Inflammatory macrophage treated with lipopolysaccharide for 4 hours (primary cell): ENCODE data around the gene NDUFAF2.
"Not testable (repeated sequence)": the region's sequence is repeated elsewhere in the genome, so short reads cannot be mapped to it uniquely, and the experiment has no call there.

Source experiments
- DNase-seq: peaks from one replicate; pipeline ENCODE4 v3.0.0-alpha.2; 2020

The NDUFAF2 gene, protein sequence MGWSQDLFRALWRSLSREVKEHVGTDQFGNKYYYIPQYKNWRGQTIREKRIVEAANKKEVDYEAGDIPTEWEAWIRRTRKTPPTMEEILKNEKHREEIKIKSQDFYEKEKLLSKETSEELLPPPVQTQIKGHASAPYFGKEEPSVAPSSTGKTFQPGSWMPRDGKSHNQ

DNA sequence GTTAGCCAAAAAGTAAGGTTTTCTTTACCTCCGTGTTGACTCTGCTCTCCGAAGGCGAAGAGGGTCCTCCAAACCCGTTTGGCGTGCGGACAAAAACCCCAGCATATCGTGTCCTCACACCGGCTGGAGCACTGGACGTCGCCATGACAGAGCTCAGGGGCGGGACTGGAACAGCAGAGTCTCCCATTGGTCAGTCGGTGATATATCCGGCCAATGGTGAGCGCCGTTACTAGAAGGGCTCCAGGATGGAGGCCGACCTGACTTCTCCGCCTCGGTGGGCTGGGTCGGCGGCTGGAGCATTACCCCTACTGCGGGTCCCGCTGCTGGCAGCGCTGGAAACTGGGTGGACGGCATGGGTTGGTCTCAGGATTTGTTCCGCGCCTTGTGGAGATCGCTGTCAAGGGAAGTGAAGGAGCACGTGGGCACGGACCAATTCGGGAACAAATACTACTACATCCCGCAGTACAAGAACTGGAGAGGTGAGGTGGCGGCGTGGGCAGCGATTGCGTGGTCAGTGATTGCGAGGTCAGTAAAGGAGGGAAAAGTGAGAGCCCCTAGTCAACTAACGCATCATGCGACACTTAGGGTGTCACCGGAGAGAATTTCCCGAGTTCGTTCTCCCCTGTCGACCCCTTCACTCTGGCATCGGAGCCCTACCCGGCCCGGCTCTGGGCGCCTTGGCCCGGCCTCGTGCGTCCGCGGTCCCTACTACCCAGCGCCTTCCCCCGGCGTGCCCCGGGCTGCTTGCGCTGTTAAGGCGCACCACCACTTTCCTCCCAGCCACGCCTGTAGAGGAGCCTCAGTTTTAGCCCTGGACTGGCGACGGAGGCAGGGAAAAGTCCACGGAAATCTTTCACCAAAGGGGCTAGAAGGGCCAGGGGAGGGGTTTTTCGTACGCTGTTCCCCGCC, at the start of gene NDUFAF2, which contains the start of gene ERCC8:
Gene NDUFAF2 (plus strand): TSS at position 302 of the 909 bp plus-strand sequence. CDS start 51 bp downstream, at position 353.
Gene ERCC8 (minus strand): TSS at position 167 of the 909 bp plus-strand sequence. CDS start 62 bp downstream, at position 105.
- DNase-seq, result peak; percentile 93

DNA sequence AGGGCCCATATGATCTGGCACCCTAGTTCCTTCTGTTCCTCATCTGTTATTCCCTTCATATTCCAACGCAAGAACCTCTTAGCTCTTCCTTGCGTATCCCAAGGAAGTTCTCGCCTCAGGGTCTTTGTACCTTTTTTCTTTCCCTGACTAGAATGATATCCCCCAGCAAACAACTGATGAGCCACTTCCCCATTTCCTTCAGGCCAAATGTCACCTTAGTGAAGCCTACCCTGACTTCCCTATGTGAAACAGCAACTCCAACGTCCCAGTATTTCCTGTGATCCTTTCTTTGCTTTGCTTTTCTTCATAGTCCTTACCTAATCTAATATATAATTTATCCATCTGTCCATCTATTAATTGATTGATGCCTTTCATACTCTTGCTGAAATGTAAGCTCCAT, 48.0 kb upstream of the NDUFAF2 start:
- DNase-seq, result no peak

DNA sequence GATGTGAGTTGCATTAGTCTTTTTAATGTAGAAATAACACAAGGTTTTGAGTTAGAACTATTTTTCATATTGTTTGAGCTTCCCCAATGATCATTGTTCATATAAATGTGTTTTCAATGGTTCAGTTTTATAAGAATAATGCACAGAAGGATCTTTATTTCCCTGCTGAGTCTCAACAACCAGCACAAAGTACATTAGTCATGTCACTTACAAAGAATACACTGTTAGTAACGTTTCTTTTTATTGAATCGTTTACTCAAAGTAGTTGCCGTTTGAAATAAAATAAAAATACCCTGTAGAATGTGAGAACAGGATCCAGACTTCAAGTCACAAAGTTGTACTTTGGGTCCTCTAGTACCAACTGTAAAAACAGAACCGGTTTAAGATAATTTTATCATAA, 41.6 kb upstream of the NDUFAF2 start:
- DNase-seq, result no peak

DNA sequence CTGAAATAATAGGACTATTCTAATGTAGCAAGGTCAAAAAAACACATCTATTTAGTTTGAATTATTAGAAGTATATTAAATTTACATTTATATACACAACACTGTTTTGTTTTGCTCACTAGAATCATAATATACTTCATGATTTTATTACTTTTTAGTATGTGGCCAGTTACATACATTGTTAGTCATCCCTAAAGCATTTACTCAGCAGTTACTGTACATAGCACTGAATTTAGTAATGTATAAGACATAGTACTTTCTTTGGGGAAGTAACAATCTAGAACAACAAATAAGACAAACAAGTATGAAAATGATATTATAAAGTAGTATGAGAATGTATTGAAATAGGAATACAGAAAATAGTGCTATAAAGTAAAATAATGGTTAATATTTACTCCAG, 28.4 kb upstream of the NDUFAF2 start:
- no peak for DNase-seq

DNA sequence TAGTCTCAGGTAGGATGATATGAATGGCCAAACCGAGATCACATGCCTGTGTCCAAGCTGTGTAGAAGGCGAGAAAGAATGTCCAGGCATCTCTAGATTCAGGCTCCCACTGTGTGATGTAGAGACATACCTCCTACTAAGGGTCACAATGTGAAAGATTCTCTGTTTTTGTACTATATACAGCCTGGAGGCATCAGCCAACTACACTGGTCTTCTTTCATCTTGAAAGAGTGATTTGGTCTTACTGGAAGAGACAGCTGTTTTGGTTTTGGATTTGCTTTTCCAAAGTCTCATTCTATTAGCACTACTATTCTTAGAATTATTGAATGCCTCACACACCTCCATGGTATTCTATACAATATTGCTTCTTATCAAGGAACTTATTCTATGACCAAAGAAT, 26.5 kb upstream of the NDUFAF2 start:
- DNase-seq, result no peak

DNA sequence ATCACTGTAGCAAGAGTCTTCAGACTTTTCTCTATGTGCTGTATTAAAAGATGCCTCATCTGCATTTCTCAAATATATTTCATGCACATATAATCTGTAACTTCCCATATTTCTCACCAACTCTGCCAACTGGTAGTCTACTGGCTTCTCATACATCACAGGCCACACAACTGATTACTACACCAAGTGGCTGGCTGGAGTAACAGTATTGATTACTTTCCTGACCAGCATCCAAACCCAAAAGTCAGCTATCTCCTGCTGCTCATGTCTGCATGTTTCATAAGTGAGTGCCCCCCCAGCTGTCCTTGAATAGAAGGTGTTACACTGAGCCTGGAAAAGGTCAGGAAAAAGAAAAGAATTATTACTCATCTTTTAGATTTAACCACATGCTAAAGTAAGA, 17.6 kb upstream of the NDUFAF2 start:
- no peak for DNase-seq

DNA sequence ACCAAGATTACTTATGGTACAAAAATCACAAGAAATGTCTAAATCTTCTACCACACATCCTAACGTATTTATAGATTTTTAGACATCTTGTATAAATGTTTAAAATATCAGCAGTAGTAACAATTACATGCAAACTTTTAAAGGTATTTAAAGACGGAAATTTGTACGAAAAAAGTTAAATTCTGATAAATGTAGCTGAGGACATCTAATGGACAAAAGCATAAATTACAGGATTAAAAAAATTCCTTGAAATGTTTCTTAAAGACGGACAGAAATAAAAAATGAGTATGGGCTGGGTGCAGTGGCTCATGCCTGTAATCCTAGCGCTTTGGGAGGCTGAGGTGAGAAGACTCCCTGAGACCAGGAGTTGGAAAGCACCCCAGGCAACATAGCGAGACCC, 16.0 kb upstream of the NDUFAF2 start:
- no peak for DNase-seq

DNA sequence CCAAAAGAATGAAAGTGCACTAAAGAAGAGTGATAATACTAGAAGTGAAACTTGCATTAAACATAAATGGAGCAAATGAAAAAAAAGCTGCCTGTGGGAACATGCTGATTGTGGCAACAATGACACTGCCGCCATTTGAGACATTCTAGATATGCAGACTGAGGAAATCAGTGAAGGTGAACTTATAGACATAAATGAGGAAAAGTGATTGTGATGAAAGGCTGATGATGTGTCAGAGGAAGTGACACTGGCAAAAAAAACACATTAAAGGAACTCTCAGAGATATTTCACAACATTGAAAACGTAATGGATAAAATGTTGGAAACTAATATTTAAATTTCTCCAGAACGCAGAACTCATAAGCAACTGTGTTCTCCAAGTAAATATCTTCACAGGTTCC, 1.4 kb upstream of the NDUFAF2 start:
- DNase-seq, result peak; percentile 85

DNA sequence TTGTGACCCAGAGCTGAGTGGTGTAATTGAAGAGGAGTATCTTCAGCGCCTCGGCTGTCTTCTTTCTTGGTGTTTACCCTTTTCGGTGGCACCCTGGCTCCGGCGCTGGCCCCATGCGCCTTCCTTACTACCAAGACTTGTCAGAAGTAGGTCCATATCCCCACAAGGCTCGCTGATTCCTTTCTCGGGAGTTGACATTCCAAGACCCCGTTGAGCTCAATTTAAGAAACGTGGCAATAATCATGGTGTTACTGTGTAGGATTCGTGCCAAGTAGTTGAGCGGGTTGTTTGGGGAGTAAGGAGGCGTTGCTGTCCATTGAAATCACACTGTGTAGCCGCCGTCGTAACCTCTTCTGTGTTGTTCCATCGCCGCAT, 795 bp downstream of the NDUFAF2 start:
- DNase-seq, result peak; percentile 1

DNA sequence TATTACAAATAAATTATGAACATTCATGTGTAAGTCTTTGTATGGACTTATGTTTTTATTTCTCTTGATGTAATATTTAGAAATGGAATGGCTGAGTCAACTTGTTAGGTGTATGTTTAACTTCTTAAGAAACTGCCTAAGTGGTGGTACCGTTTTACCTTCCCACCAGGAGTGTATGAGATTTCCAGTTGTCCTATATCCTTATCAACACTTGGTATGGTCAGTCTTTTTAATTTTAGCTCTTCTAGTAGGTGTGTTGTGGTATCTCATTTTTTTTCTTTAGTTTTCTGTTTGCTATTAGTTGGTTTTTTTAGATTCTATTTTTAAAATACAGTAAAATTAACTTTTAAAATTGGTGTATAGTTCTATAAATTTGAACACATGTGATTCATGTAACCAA, 3.7 kb downstream of the NDUFAF2 start:
- no peak for DNase-seq

DNA sequence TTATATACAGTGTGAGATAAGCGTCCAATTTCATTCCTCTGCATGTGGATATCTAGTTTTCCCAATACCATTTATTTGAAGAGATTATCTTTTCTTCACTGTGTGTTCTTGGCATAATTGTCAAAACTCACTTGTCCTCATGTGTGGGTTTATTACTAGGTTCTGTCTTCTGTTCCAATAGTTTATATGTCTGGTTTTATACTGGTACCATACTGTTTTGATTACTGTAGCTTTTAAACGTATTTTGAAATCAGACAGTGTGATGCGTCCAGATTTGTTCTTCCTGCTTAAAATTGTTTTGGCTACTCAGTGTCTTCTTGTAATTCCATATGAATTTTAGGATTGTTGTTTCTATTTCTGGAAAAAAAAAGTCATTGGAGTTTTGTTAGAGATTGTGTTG, 10.2 kb downstream of the NDUFAF2 start:
- no peak for DNase-seq

DNA sequence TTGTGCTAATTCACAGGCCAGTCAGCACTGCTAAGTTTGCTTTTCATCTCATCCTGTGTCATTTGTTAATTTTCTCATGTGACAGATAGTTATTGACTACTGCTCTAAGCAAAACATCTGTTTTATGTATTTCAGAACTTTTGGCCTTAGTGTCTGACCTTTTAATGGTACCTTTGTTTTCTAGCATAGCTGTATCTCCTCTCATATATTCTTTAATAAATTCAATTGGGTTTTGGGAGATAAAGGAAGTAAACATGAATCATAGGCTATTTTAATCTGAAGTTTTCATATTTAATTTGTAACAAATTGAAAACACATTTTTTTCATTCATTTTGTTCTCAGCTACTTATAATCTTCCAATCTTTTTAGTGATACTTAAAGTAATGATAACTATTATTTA, 13.1 kb downstream of the NDUFAF2 start:
- no peak for DNase-seq

DNA sequence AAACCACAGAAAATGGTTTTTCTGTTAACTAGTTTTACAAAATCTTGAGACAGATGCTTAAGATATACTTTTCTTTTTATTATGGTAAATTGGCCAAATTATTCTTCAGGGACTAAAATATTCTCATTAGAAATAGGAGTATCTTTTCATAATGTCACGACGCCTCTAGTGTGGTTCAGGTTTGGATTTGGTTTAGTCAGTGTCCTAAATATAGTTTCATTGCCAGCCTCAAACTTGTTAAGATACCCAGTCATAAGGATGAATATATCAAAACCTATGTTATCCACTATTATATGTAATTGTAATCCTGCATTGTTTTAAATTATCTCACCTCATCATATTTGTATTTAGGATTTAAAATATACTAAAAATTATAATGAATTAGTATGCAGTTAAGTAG, 13.7 kb downstream of the NDUFAF2 start:
- DNase-seq, result no peak

DNA sequence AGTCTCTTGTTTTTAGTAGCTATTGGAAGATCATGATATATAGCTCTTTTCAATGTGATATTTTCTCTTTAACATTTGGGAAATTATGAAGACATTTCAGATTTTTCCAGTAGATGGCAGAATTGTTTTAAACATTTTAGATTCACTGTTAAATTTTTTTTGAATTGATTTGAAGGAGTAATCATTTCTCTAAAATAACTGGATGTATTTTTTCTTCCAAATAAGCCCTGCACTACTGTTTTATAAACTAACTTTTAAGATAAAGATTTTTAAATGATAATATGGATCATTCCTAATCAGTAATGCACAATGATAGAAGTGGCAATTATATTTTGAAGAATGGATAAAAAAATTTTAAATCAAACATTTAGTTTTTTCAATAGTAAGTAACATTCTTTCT, 14.2 kb downstream of the NDUFAF2 start:
- peak; percentile 15 for DNase-seq

DNA sequence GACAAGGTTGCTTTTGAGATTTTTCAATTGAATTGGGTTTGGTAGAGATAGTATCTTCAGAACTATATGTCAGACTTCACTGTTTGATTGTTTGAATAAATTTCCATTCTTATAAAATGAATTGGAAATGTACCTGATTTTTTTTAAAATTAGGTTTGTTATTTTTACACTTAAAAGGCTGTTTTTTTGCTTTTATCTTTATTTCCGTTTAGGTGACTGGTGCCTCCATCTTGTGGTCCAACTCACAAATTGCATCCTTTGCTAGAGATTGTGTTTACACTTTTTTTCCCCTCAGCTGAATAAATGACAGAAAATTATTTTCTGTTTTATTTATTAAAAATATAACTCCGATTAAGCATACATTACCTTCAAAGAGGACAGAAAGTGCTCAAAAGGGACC, 15.6 kb downstream of the NDUFAF2 start:
- peak; percentile 11 for DNase-seq

DNA sequence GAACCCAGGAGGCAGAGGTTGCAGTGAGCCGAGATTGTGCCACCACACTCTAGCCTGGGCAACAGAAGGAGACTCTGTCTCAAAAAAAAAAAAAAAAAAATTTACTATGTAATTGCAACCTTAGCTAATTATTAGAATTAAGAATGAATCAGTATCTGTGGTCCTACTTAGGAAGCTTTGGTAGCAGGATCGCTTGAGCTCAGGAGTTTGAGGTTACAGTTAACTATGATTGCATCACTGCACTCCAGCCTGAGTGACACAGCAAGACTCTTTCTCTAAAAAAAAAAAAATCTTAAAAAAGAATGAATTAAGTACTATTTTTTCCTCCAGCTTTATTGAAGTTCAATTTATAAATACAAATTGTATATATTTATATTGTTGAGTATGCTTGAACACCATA, 16.7 kb downstream of the NDUFAF2 start:
- peak; percentile 32 for DNase-seq

DNA sequence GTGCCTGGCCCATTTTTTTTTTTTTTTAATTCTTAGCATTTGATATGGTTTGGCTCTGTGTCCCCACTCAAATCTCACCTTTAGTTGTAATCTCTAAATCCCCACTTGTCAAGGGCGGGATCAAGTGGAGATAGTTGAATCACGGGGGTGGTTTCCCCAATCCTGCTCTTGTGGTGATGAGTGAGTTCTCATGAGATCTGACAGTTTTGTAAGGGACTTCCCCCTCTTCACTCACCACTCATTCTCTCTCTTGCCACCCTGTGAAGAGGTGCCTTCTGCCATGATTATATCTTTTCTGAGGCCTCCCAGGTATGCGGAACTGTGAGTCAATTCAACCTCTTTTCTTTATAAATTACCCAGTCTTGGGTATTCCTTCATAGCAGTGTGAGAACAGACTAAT, 27.2 kb downstream of the NDUFAF2 start:
- DNase-seq, result peak; percentile 8

DNA sequence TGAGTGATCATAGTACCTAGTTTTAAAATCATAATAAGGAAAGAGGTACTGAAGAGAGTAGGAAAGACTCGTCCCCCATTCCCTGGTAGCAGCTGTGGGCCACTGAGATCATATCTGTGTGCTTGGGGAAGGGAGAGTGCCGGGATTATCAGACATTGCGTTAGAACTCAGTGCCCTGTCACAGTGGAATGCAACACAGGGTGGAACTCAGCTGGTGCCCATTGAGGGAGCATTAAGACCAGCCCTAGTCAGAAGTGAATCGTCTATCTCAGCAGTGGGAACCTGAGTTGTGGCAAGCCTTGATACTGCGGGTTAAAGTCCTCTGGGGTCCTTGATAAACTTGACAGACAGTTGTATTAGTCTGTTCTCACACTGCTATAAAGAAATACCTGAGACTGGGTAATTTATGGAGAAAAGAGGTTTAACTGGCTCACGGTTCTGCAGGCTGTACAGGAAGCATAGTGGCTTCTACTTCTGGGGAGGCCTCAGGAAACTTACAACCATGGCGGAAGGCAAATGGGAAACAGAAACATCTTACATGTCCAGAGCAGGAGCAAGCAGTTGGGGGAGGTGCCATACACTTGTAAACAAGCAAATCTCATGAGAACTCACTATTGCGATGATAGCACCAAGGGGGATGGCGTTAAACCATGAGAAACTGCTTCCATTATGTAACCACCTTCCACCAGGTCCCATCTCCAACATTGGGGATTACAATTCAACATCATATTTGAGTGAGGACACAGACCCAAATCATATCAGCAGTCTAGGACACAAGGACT, 33.1 kb downstream of the NDUFAF2 start:
- no peak for DNase-seq

DNA sequence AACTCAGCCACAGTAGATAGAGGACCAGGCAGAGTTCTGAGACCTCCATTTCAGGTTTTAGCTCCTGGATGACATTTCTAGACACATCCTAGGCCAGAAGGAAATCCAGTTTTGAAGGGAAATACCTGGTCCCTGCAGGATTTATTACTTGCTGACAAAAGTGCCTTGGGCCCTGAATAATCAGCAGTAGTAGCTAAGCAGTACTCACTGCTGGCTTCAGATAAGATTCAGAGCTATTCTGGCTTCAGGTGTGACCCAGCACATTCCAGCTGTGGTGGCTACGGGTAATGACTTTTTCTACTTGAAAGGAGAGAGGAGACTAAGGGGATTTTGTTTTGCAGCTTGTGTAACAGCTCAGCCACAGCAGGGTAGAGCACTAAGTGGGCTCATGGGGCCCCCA, 34.0 kb downstream of the NDUFAF2 start:
- no peak for DNase-seq

DNA sequence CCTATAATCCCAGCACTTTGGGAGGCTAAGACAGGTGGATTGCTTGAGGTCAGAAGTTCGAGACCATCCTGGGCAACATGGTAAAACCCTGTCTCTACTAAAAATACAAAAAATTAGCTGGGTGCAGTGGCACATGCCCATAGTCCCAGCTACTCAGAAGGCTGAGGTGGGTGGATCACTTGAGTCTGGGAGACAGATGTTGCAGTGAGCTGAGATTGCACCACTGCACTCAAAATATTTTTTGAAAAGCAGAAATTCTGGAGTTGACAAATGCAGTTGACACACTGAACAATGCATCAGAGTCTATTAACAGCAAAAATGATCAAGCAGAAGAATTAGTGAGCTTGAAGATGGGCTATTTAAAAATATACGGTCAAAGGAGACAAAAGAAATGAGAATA, 35.5 kb downstream of the NDUFAF2 start:
- peak; percentile 29 for DNase-seq

DNA sequence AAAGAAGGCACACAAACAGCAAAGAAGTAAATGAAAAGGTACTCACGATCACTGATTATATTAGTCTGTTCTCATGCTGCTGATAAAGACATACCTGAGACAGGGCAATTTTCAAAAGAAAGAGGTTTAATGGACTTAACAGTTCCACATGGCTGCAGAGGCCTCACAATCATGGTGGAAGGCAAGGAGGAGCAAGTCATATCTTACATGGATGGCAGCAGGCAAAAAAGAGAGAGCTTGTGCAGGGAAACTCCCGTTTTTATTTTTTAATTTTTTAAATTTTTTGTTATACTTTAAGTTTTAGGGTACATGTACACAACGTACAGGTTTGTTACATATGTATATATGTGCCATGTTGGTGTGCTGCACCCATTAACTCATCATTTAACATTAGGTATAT, 37.1 kb downstream of the NDUFAF2 start:
- not testable (repeated sequence) for DNase-seq

DNA sequence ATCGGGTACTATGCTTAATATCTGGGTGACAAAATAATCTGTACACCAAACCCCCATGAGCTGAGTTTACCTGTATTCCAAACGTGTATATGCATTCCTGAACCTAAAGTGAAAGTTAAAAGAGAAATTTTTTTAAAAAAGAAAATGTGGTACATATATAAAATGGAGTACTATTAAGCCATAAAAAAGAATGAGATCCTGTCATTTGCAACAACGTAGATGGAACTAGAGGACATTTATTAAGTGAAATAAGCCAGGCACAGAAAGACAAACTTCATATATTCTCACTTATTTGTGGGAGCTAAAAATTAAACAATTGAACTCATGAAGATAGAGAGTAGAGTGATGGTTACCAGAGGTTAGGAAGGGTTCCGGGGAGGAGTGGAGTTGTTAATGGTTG, 44.8 kb downstream of the NDUFAF2 start:
- DNase-seq, result no peak

DNA sequence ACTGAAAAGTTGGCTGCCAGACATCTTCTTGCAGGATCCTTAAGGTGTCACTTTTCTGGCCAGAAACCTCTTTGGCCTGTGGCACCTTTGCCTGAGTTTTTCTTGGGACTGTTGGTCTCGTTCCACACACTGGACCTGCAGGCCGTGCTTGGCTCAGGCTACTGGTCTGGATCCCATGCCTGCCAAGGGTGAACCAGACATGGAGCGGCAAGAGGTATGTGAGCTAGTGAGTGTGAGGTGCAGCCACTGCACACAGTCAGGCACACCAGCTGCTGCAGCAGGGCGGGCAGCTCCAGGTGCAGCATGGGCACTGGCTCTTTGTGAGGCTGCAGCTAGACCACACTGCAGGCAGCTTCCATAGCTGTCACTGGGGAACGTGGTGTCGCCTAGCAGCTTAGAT, 47.9 kb downstream of the NDUFAF2 start:
- no peak for DNase-seq

DNA sequence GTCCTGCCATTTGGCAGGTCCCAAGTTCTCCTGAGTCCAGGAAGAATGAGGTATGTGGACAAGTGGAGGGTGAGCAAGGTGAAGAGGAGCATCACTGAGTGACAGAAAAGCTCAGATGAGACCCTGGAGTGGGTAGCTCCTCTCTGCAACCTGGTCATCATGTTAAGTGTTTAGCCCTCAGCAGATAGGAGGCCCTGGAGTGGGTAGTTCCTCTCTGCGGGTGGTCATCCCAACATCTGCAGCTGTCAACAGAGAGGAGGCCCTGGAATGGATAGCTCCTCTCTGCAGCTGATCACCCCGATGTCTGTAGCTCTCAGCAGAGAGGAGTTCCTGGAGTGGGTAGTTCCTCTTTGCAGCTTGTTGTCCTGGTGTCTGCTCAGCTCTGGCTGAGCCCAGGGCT, 48.4 kb downstream of the NDUFAF2 start:
- DNase-seq, result no peak
